Liver (tissue), 9 donors: ENCODE data around the gene PRXL2A. TPM values are rescaled to one million over a fixed set of nuclear protein-coding genes. Genes with fewer than 3 reads are reported as not detected.

Experiments used
- DNase-seq: peaks from one replicate; pipeline ENCODE4 v3.0.0-alpha.2; 2017; ENCODE audit warnings: low spot score
- H3K27ac ChIP-seq, 2 donors: one replicate each; pipeline ENCODE4 v1.7.0; 2013; ENCODE audit warnings: inconsistent platforms in 2 of 2, low read length in 2 of 2, control low read depth in 1 of 2, low read depth in 1 of 2, mild to moderate bottlenecking in 1 of 2
- H3K27me3 ChIP-seq, 4 donors: one replicate each; pipeline versions ENCODE4 v1.6.1 to v1.7.0; 2013; ENCODE audit warnings: low read length in 3 of 4, inconsistent platforms in 1 of 4, mild to moderate bottlenecking in 1 of 4, moderate library complexity in 1 of 4; ENCODE audit not compliant: control insufficient read depth in 4 of 4, insufficient read depth in 4 of 4
- H3K36me3 ChIP-seq, 4 donors: one replicate each; pipeline versions ENCODE4 v1.6.1 to v1.7.0; 2013; ENCODE audit warnings: low read length in 3 of 4, mild to moderate bottlenecking in 3 of 4, low read depth in 1 of 4, moderate library complexity in 1 of 4; ENCODE audit not compliant: control insufficient read depth in 4 of 4, insufficient read depth in 3 of 4
- H3K4me1 ChIP-seq, 4 donors: one replicate each; pipeline versions ENCODE4 v1.6.1 to v1.7.0; 2013; ENCODE audit warnings: low read length in 3 of 4, mild to moderate bottlenecking in 3 of 4, moderate library complexity in 1 of 4; ENCODE audit not compliant: control insufficient read depth in 4 of 4, insufficient read depth in 4 of 4
- H3K4me3 ChIP-seq, 3 donors: one replicate each; pipeline versions ENCODE4 v1.6.1 to v1.7.0; 2013; ENCODE audit warnings: low read length in 3 of 3, control low read depth in 1 of 3, low read depth in 1 of 3, mild to moderate bottlenecking in 1 of 3
- H3K9ac ChIP-seq, 2 donors: one replicate each; pipeline ENCODE4 v1.7.0; 2013; ENCODE audit warnings: low read length in 2 of 2, mild to moderate bottlenecking in 2 of 2, moderate library complexity in 2 of 2, control low read depth in 1 of 2, low read depth in 1 of 2
- H3K9me3 ChIP-seq, 4 donors: one replicate each; pipeline versions ENCODE4 v1.6.1 to v1.7.0; 2013; ENCODE audit warnings: low read length in 3 of 4; ENCODE audit not compliant: control insufficient read depth in 4 of 4
- EGR1 ChIP-seq, 2 donors: IDR thresholded peaks; 2 replicates each; pipeline ENCODE4 v1.6.1; 2016 to 2018; ENCODE audit warnings: antibody characterized with exemption in 2 of 2, low read depth in 2 of 2
- FOXA1 ChIP-seq: IDR thresholded peaks from 2 replicates; pipeline ENCODE4 v1.6.1; 2016; ENCODE audit warnings: antibody characterized with exemption
- FOXA2 ChIP-seq: IDR thresholded peaks from 2 replicates; pipeline ENCODE4 v1.6.1; 2016; ENCODE audit warnings: antibody characterized with exemption
- GABPA ChIP-seq, 2 donors: IDR thresholded peaks in 1 of 2; conservative IDR thresholded peaks in 1 of 2; 2 replicates each; pipeline ENCODE4 v1.6.1; 2016; ENCODE audit warnings: antibody characterized with exemption in 2 of 2, mild to moderate bottlenecking in 1 of 2, moderate library complexity in 1 of 2
- HNF4A ChIP-seq, 2 donors: conservative IDR thresholded peaks; 2 replicates each; pipeline ENCODE4 v1.6.1; 2016; ENCODE audit warnings: antibody characterized with exemption in 2 of 2, mild to moderate bottlenecking in 2 of 2
- HNF4G ChIP-seq: IDR thresholded peaks from 2 replicates; pipeline ENCODE4 v1.6.1; 2016; ENCODE audit warnings: antibody characterized with exemption
- JUND ChIP-seq, 2 donors: IDR thresholded peaks; 2 replicates each; pipeline ENCODE4 v1.6.1; 2016; ENCODE audit warnings: antibody characterized with exemption in 2 of 2
- NR2F2 ChIP-seq: IDR thresholded peaks from 2 replicates; pipeline ENCODE4 v1.6.1; 2016; ENCODE audit warnings: antibody characterized with exemption
- RAD21 ChIP-seq, 2 donors: IDR thresholded peaks; 2 replicates each; pipeline ENCODE4 v1.6.1; 2016; ENCODE audit warnings: antibody characterized with exemption in 2 of 2, mild to moderate bottlenecking in 2 of 2
- RXRA ChIP-seq, 2 donors: IDR thresholded peaks; 2 replicates each; pipeline ENCODE4 v1.6.1; 2017 to 2018; ENCODE audit warnings: antibody characterized with exemption in 2 of 2, mild to moderate bottlenecking in 1 of 2
- TAF1 ChIP-seq: conservative IDR thresholded peaks from 2 replicates; pipeline ENCODE4 v1.6.1; 2016; ENCODE audit warnings: antibody characterized with exemption, mild to moderate bottlenecking
- YY1 ChIP-seq: IDR thresholded peaks from 2 replicates; pipeline ENCODE4 v1.6.1; 2016; ENCODE audit warnings: antibody characterized with exemption, mild to moderate bottlenecking
- WGBS: extraction: QIAGEN DNeasy Blood & Tissue Kit; methylation state at CpG from one replicate; pipeline ENCODE4 v1.1.7; 2013; 5-methylcytosine and 5-hydroxymethylcytosine counted together
- polyA plus RNA-seq, 2 donors: library from polyadenylated mRNA; stranded (reverse) in 1 of 2; unstranded in 1 of 2; fragments of 200-250 nt in 1 of 2; fragments of >200 nt in 1 of 2; fragmentation: Nextera tagmentation in 1 of 2; extraction: Ambion mirVana in 1 of 2; gene quantifications; one replicate each; pipeline versions ENCODE4 v1.2.1 to v1.2.3, GENCODE V29; 2013 to 2015
- total RNA-seq, 2 donors: library from RNA; depleted of rRNA; stranded (reverse); fragments of >200 nt; gene quantifications; one replicate each; pipeline ENCODE4 v1.2.3, GENCODE V29; 2014
- TF ChIP-seq, protein P1 (sequence below): IDR thresholded peaks from 2 replicates; pipeline ENCODE4 v1.6.1; 2016; ENCODE audit warnings: antibody characterized with exemption
- TF ChIP-seq, protein P2 (sequence below): fragments of 150-350 bp; IDR thresholded peaks from 2 replicates; pipeline ENCODE4 v1.5.1; 2017; ENCODE audit warnings: improper control_type of control experiment, low read depth, low read length; ENCODE audit not compliant: missing input control
- TF ChIP-seq, protein P3 (sequence below): IDR thresholded peaks from 2 replicates; pipeline ENCODE4 v1.6.1; 2016; ENCODE audit warnings: antibody characterized with exemption, mild to moderate bottlenecking
- TF ChIP-seq, protein P4 (sequence below): IDR thresholded peaks from 2 replicates; pipeline ENCODE4 v1.6.1; 2016; ENCODE audit warnings: antibody characterized with exemption
- donor health status: healthy.
- donor health status: healthy.
- donor health status: healthy.
- donor health status: healthy.
- donor health status: healthy.

PRXL2A gene
- total and polyA plus RNA-seq, 4 donors, result 48.5 to 87.4 (median 54.1) TPM

DNA sequence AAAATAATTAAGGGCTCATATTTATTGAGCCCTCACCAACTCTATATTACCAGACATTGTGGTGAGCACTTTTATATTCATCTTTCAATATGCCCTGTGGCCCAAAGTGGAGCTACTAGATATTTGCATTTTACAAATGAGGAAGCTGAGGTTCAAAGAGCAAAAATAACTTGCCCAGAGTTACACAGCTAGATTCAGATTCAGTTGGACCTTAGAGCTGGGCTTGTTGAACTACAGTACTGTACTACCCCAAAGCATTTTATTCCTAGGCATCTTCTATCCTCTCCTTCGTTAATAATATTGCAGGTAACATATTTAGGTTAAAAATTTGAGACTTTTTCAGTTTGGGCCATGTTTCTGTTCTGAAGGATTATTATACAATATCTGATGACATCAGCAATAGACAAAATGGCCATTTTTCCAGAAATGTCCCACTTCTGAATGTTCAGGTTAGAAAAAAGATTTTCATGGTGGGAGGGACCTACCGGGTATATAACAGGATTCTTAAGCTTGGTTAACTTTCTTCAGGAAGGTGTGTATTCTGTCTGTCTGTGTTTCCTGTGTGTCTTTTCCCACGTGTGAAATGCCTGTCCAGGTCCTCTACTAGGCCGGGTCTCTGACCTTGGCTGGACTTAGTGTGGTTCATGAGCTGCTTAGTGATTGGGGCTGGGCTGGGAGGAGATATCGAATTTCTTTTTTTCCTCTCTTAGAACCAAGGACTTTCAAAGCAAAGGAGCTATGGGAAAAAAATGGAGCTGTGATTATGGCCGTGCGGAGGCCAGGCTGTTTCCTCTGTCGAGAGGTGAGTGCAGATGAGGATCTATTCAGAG is 13.6 kb downstream of the PRXL2A start (continued):
- TF ChIP-seq, protein P1, sequence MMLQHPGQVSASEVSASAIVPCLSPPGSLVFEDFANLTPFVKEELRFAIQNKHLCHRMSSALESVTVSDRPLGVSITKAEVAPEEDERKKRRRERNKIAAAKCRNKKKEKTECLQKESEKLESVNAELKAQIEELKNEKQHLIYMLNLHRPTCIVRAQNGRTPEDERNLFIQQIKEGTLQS, result no peak
- TF ChIP-seq HNF4A (conservative IDR thresholded peaks at IDR 0.05), result peak; percentile 42 to 66

DNA sequence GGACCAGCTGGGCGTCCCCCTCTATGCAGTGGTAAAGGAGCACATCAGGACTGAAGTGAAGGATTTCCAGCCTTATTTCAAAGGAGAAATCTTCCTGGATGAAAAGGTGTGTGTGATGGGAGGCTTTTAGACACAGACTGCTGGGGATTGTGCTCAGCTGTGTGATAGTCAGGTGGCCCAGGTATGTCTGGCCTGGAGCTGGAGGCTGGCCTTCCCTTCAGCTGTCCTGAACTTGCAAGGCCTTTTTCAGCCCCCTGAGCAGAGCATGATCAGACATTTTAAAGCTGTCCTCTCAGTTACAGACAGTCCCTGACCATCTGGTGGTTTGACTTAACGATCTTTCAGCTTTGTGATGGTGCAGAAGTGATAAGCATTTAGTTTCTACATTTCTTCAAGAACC is 17.6 kb downstream of the PRXL2A start:
- DNase-seq, result no peak
- peaks cover 0 to 16% (median 6%) of the 10 kb centered on the region in 4 donors for H3K4me1 ChIP-seq
- no peaks in the 10 kb centered on the region for H3K27me3 ChIP-seq
- H3K27ac ChIP-seq, result no peak overlapping the region
- H3K4me3 ChIP-seq, result no peak overlapping the region
- no peaks in the 10 kb centered on the region for H3K9me3 ChIP-seq
- no peak overlapping the region for H3K9ac ChIP-seq
- H3K36me3 ChIP-seq, result peaks cover 5 to 42% (median 34%) of the 10 kb centered on the region in 4 donors
- TF ChIP-seq GABPA (IDR thresholded peaks at IDR 0.05 in 1 of 2, conservative IDR thresholded peaks at IDR 0.05 in 1 of 2) (no peak), RAD21 (IDR thresholded peaks at IDR 0.05) (no peak), NR2F2 (no peak), HNF4G (no peak), JUND (IDR thresholded peaks at IDR 0.05) (no peak), RXRA (IDR thresholded peaks at IDR 0.05) (no peak)
- TF ChIP-seq, protein P2, sequence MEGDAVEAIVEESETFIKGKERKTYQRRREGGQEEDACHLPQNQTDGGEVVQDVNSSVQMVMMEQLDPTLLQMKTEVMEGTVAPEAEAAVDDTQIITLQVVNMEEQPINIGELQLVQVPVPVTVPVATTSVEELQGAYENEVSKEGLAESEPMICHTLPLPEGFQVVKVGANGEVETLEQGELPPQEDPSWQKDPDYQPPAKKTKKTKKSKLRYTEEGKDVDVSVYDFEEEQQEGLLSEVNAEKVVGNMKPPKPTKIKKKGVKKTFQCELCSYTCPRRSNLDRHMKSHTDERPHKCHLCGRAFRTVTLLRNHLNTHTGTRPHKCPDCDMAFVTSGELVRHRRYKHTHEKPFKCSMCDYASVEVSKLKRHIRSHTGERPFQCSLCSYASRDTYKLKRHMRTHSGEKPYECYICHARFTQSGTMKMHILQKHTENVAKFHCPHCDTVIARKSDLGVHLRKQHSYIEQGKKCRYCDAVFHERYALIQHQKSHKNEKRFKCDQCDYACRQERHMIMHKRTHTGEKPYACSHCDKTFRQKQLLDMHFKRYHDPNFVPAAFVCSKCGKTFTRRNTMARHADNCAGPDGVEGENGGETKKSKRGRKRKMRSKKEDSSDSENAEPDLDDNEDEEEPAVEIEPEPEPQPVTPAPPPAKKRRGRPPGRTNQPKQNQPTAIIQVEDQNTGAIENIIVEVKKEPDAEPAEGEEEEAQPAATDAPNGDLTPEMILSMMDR, result no peak
- TF ChIP-seq, protein P3, sequence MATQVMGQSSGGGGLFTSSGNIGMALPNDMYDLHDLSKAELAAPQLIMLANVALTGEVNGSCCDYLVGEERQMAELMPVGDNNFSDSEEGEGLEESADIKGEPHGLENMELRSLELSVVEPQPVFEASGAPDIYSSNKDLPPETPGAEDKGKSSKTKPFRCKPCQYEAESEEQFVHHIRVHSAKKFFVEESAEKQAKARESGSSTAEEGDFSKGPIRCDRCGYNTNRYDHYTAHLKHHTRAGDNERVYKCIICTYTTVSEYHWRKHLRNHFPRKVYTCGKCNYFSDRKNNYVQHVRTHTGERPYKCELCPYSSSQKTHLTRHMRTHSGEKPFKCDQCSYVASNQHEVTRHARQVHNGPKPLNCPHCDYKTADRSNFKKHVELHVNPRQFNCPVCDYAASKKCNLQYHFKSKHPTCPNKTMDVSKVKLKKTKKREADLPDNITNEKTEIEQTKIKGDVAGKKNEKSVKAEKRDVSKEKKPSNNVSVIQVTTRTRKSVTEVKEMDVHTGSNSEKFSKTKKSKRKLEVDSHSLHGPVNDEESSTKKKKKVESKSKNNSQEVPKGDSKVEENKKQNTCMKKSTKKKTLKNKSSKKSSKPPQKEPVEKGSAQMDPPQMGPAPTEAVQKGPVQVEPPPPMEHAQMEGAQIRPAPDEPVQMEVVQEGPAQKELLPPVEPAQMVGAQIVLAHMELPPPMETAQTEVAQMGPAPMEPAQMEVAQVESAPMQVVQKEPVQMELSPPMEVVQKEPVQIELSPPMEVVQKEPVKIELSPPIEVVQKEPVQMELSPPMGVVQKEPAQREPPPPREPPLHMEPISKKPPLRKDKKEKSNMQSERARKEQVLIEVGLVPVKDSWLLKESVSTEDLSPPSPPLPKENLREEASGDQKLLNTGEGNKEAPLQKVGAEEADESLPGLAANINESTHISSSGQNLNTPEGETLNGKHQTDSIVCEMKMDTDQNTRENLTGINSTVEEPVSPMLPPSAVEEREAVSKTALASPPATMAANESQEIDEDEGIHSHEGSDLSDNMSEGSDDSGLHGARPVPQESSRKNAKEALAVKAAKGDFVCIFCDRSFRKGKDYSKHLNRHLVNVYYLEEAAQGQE, result no peak
- WGBS, result 91% methylated on average over 2 of the region's 2 CpGs

DNA sequence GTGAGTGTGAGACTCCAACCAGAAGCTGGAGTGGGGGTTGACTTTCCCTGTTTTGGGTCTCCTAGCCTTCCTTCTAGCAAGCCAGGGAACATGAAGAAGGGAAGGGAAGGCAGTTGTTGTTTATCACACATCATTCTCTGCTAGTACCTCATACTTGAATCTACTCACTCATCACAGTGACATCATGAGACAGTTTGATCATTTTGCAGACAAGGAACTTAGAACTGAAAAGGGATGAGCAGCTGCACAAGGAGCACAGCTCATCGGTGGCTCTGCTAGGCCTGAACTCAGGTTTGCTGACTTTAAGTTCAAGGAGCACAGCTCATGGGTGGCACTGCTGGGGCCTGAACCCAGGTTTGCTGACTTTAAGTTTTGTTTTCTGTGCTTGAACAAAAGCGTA is 19.2 kb downstream of the PRXL2A start:
- H3K9me3 ChIP-seq, result no peaks in the 10 kb centered on the region
- WGBS, result 96% methylated on average over 2 of the region's 2 CpGs
- TF ChIP-seq YY1, result no peak
- no peak for TF ChIP-seq HNF4A (conservative IDR thresholded peaks at IDR 0.05)
- no peak for TF ChIP-seq RXRA (IDR thresholded peaks at IDR 0.05)
- TF ChIP-seq, protein P4, sequence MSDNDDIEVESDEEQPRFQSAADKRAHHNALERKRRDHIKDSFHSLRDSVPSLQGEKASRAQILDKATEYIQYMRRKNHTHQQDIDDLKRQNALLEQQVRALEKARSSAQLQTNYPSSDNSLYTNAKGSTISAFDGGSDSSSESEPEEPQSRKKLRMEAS, result no peak
- TF ChIP-seq, protein P1, result no peak
- no peak for TF ChIP-seq FOXA2
- no peak for TF ChIP-seq HNF4G
- no peak for TF ChIP-seq FOXA1
- no peak for TF ChIP-seq JUND (IDR thresholded peaks at IDR 0.05)
- no peak for TF ChIP-seq GABPA (IDR thresholded peaks at IDR 0.05 in 1 of 2, conservative IDR thresholded peaks at IDR 0.05 in 1 of 2)
- TF ChIP-seq NR2F2, result no peak
- no peak for TF ChIP-seq EGR1 (IDR thresholded peaks at IDR 0.05; ENCODE audit: low read depth in 2 of 2)
- TF ChIP-seq TAF1, result no peak
- TF ChIP-seq, protein P3, result no peak

More for the DNA sequence above, 19.2 kb downstream of the PRXL2A start:
- Histone ChIP-seq H3K27ac (no peak overlapping the region), H3K4me3 (no peak overlapping the region), H3K36me3 (peaks cover 5 to 46% (median 36%) of the 10 kb centered on the region in 4 donors), H3K9ac (no peak overlapping the region), H3K27me3 (no peaks in the 10 kb centered on the region), H3K4me1 (peaks cover 0 to 3% (median 0%) of the 10 kb centered on the region in 4 donors)
- DNase-seq, result no peak
